GM12878 (cell line): ENCODE measurements around the gene WDHD1. TPM values are rescaled to one million over a fixed set of nuclear protein-coding genes. Genes with fewer than 3 reads are reported as not detected.
"Not testable (repeated sequence)": the region's sequence is repeated elsewhere in the genome, so short reads cannot be mapped to it uniquely, and the experiment has no call there.

ENCODE experiments used
- ATAC-seq: fragments of 200-7000 bp; cut with Tn5 transposase; 3 replicates; pipeline ENCODE4 v1.9.1; 2020; ENCODE audit warnings: mild to moderate bottlenecking, moderate library complexity
- BruUV-seq: library from RNA; stranded (reverse); fragments of 400-500 nt; replicated peaks from 2 replicates; lab custom pipeline; 2021; lab: Mats Ljungman, UMichigan
- CTCF ChIA-PET: fragments of 300-600 bp; sonication (Branson Sonifier 250); formaldehyde crosslinking; extraction: SDS; loops from one replicate; lab custom pipeline; 2021; ENCODE audit warnings: inconsistent platforms; lab: Yijun Ruan, JAX
- POLR2A ChIA-PET: fragments of 350-600 bp; formaldehyde crosslinking; extraction: SDS; loops from one replicate; lab custom pipeline; 2021; ENCODE audit warnings: inconsistent platforms; lab: Charles Lee
- RAD21 ChIA-PET: fragments of 300-600 bp; sonication (Branson Sonifier 250); formaldehyde crosslinking; loops from one replicate; lab custom pipeline; 2023; ENCODE audit warnings: antibody characterized with exemption; ENCODE audit not compliant: unreplicated experiment; lab: Charles Lee
- SMC1A ChIA-PET: fragments of 300-600 bp; sonication (Branson Sonifier 250); formaldehyde crosslinking; loops from one replicate; lab custom pipeline; 2023; ENCODE audit not compliant: unreplicated experiment, uncharacterized antibody; lab: Charles Lee
- DNase-seq: peaks from one replicate; pipeline ENCODE4 v3.0.0-alpha.2; 2011; ENCODE audit warnings: low read depth, low spot score
- FAIRE-seq: peaks from 3 replicates; lab custom pipeline; 2011; peaks lifted over from hg19 to GRCh38; lab: Jason Lieb, UNC
- H2AFZ ChIP-seq: 2 replicates; pipeline ENCODE4 v1.6.0; 2011; ENCODE audit warnings: low read depth, low read length, control low read depth; ENCODE audit not compliant: control insufficient read depth
- H3K27ac ChIP-seq: 2 replicates; pipeline ENCODE4 v1.5.1; 2011; ENCODE audit warnings: control low read depth; ENCODE audit not compliant: control insufficient read depth, insufficient read depth
- H3K27me3 ChIP-seq, 2 experiments: replicated peaks in 1 of 2; 2 replicates each; pipeline versions ENCODE4 v1.6.0 to v1.6.1; 2011; ENCODE audit warnings: low read length in 1 of 2; ENCODE audit not compliant: control insufficient read depth in 2 of 2, insufficient read depth in 2 of 2
- H3K36me3 ChIP-seq, 2 experiments: 2 replicates each; pipeline ENCODE4 v1.5.1; 2011; ENCODE audit warnings: low read length in 1 of 2; ENCODE audit not compliant: control insufficient read depth in 2 of 2, insufficient read depth in 2 of 2
- H3K4me1 ChIP-seq: 2 replicates; pipeline ENCODE4 v1.6.1; 2011; ENCODE audit warnings: mild to moderate bottlenecking, low read length, moderate library complexity, mixed read lengths; ENCODE audit not compliant: control insufficient read depth, insufficient read depth
- H3K4me2 ChIP-seq: 2 replicates; pipeline ENCODE4 v1.6.0; 2011; ENCODE audit warnings: control low read depth; ENCODE audit not compliant: control insufficient read depth, insufficient read depth
- H3K4me3 ChIP-seq: fragments of 200-600 bp; sonication (generic); 2 replicates; pipeline ENCODE4 v1.5.1; 2016
- H3K79me2 ChIP-seq: 2 replicates; pipeline ENCODE4 v1.6.0; 2011; ENCODE audit warnings: low read length; ENCODE audit not compliant: control insufficient read depth, insufficient read depth
- H3K9ac ChIP-seq: 2 replicates; pipeline ENCODE4 v1.8.0; 2011; ENCODE audit warnings: low read length, control low read depth, mixed read lengths; ENCODE audit not compliant: control insufficient read depth, insufficient read depth
- H3K9me3 ChIP-seq: replicated peaks from 3 replicates; pipeline ENCODE4 v1.5.1; 2011; ENCODE audit warnings: mild to moderate bottlenecking, low read length; ENCODE audit not compliant: control insufficient read depth, insufficient read depth
- H4K20me1 ChIP-seq: 2 replicates; pipeline ENCODE4 v1.6.0; 2011; ENCODE audit not compliant: control insufficient read depth, insufficient read depth
- YBX1 ChIP-seq: fragments of 450-650 bp; IDR thresholded peaks from 2 replicates; pipeline ENCODE4 v1.6.1; 2016; ENCODE audit warnings: antibody characterized with exemption
- WGBS: methylation state at CpG from one replicate; pipeline ENCODE4 v1.1.6; 2016; ENCODE audit warnings: low lambda C conversion rate; ENCODE audit not compliant: insufficient replicate concordance, insufficient coverage; ENCODE audit errors: missing lambda C conversion rate; 5-methylcytosine and 5-hydroxymethylcytosine counted together
- in situ Hi-C: fragments of 300-500 bp; cut with MboI; formaldehyde crosslinking; loops from 9 replicates; pipeline ENCODE4 v1.14.3; 2018; ENCODE audit warnings: mixed read lengths
- intact Hi-C: fragments of 100-400 bp; cut with micrococcal nuclease; formaldehyde crosslinking; loops from one replicate; pipeline ENCODE4 v1.14.2; 2022; ENCODE audit not compliant: unreplicated experiment
- polyA plus RNA-seq, 11 experiments: library from polyadenylated mRNA; depleted of rRNA in 4 of 11; unstranded in 6 of 11; stranded (reverse) in 5 of 11; fragments of >200 nt; fragmentation: Nextera tagmentation in 4 of 11; fragmentation: Illumina TruSeq in 1 of 11; extraction: Ambion mirVana in 4 of 11; extraction: Trizol in 1 of 11; gene quantifications; 1 replicate in 1 of 11; 2 replicates in 10 of 11; pipeline versions ENCODE4 v1.2.1 to v1.2.3, GENCODE V29; 2011 to 2016; ENCODE audit warnings: inconsistent platforms in 2 of 11, missing spikeins in 2 of 11, low read depth in 1 of 11
- total RNA-seq, 4 experiments: library from RNA; depleted of rRNA in 3 of 4; stranded (reverse); fragments of >200 nt in 3 of 4; fragmentation: Illumina TruSeq in 1 of 4; extraction: Trizol in 1 of 4; gene quantifications; 2 replicates each; pipeline versions ENCODE4 v1.2.1 to v1.2.3, GENCODE V29; 2013 to 2021
- TF ChIP-seq, protein P1 (sequence below): fragments of 450-650 bp; IDR thresholded peaks from 2 replicates; pipeline ENCODE4 v1.6.1; 2016; ENCODE audit warnings: mild to moderate bottlenecking

The WDHD1 gene
- total and polyA plus RNA-seq, 10 of the 15 experiments (the other 5 are each of a cell fraction or from before 2014, with no cell fraction given), result 11.3 to 50.5 (median 32.6) TPM

- RAD21 ChIA-PET, result interaction anchor here (3.7 to 6.1 kb wide), 2 partner anchors 18 to 26 kb away, joined by 23 to 68 read pairs; partner anchors contain the start of gene MAPK1IP1L
- Histone ChIP-seq H3K4me1 (no peaks in the 10 kb centered on the region), H2AFZ (no peak overlapping the region), H3K4me3 (peak overlapping the region; percentile 78), H3K27ac (0 out of 2 replicates have a peak overlapping the region, but pooled peaks have one; percentile 91), H3K27me3 (no peaks in the 10 kb centered on the region), H4K20me1 (no peaks in the 10 kb centered on the region), H3K9me3 (no peaks in the 10 kb centered on the region), H3K9ac (peak overlapping the region; percentile 94), H3K79me2 (peaks cover 65% of the 10 kb centered on the region), H3K36me3 (0 out of 4 replicates have a peak, but pooled peaks cover 0 to 4% of the 10 kb centered on the region in 2 experiments)
- ATAC-seq (no peak), DNase-seq (no peak), FAIRE-seq (peak; percentile 31)
- CTCF ChIA-PET, result interaction anchor here (0.7 to 7.3 kb wide), 3 partner anchors 20 to 170 kb away, joined by 3 to 44 read pairs (median 8); partner anchors contain the start of gene MAPK1IP1L
- 56% methylated on average over 7 of the region's 7 CpGs for WGBS
- SMC1A ChIA-PET, result interaction anchor here (0.8 to 2.5 kb wide), 6 partner anchors 20 to 252 kb away, joined by 3 to 18 read pairs (median 4); no protein-coding TSS in a partner anchor
- POLR2A ChIA-PET, result interaction anchor here (0.6 to 2.8 kb wide), 6 partner anchors 14 to 123 kb away, joined by 3 to 14 read pairs (median 8); partner anchors contain the start of genes GCH1 and MAPK1IP1L
- intact Hi-C loops (loop anchor here (5.0 kb wide), 1 partner anchor 124 kb away; the partner anchor contains the start of gene GCH1), in situ Hi-C loops (no loop called here)
- no TSS peak for BruUV-seq
- TF ChIP-seq, protein P1, sequence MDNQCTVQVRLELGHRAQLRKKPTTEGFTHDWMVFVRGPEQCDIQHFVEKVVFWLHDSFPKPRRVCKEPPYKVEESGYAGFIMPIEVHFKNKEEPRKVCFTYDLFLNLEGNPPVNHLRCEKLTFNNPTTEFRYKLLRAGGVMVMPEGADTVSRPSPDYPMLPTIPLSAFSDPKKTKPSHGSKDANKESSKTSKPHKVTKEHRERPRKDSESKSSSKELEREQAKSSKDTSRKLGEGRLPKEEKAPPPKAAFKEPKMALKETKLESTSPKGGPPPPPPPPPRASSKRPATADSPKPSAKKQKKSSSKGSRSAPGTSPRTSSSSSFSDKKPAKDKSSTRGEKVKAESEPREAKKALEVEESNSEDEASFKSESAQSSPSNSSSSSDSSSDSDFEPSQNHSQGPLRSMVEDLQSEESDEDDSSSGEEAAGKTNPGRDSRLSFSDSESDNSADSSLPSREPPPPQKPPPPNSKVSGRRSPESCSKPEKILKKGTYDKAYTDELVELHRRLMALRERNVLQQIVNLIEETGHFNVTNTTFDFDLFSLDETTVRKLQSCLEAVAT, result peak; percentile 83
- no peak for TF ChIP-seq YBX1
- TF ChIP-seq, all 136 proteins: peak for 1
- H3K4me2 ChIP-seq, result peak overlapping the region; percentile 76
These were observed 951 bp downstream of the WDHD1 start for GRCh38 chr14:55025948-55026347.

GRCh38 chr14:55024365-55024764 lies 2.5 kb downstream of the WDHD1 start:
- POLR2A ChIA-PET, H3K9ac ChIP-seq, H2AFZ ChIP-seq, H3K36me3 ChIP-seq, in situ Hi-C loops, H3K9me3 ChIP-seq, ATAC-seq, RAD21 ChIA-PET, H3K4me2 ChIP-seq, BruUV-seq, CTCF ChIA-PET, H3K4me1 ChIP-seq, H3K27ac ChIP-seq, SMC1A ChIA-PET, H3K27me3 ChIP-seq, H3K4me3 ChIP-seq, intact Hi-C loops, DNase-seq, H4K20me1 ChIP-seq, FAIRE-seq: not testable (repeated sequence)
- H3K79me2 ChIP-seq, result peaks cover 52% of the 10 kb centered on the region
- 100% methylated on average over 2 of the region's 5 CpGs for WGBS
